Erythroblast (primary cell): ENCODE measurements around the gene LRP1-AS.

Experiments used
- GATA1 ChIP-seq: IDR thresholded peaks from 2 replicates; pipeline ENCODE4 v1.6.1; 2011; ENCODE audit warnings: low read depth, mild to moderate bottlenecking, control low read depth, low read length, moderate library complexity
- POLR2A ChIP-seq: IDR thresholded peaks from 2 replicates; pipeline ENCODE4 v1.6.1; 2011; ENCODE audit warnings: mild to moderate bottlenecking, low read length

DNA sequence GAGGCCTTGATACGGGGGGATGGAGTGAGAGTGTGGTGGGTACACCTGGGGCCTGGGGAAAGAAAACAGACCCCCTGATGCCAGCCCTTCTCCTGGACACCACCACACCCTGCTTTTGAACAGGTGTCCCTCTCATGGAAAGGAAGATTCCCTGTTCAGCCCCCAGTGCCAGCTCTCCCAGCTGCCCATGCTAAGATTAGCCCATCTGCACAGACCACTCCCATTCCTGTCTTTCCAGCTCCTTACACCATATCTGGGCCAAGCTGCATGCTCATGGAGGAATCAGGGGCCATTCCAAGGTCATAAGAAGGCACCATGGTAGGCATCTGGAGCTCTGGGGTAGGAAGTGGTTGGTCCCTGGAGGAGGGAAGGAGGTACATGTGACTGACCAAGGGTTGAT is 48.9 kb downstream of the LRP1-AS start:
- TF ChIP-seq POLR2A (no peak), GATA1 (no peak)
